ENCODE data around the gene CDC42BPB.

DNA sequence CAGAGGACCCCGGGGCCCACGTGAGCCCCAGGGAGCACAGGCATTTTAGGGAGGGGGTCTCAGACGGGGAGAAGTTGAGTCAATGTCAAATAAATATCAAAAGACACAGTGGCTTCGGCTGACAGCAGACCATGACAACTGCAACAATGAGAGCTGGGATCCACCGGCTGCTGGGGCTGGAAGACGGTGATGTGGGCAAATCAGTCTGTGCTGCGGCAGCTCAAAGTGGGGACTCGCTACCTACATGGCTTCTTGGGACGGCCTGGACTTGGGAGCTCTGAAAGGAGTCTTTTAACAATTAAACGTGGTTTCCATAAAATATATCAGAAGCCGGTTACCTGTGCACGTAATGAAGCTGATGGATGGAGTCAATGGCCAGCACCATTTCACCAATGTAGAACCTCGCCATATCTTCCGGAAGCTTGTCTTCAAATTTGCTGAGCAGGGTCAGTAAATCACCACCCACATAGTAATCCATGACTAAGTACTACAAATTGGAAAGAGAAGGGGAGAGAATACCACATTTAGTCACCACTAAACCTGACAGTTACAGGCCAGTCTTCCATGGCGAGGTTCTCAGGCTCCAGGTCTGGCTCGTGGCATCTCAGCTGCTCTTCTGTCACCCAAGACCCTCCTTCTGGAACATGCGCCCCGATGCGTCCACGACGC lies 58.0 kb downstream of the CDC42BPB start:
- TF ChIP-seq, protein P1, sequence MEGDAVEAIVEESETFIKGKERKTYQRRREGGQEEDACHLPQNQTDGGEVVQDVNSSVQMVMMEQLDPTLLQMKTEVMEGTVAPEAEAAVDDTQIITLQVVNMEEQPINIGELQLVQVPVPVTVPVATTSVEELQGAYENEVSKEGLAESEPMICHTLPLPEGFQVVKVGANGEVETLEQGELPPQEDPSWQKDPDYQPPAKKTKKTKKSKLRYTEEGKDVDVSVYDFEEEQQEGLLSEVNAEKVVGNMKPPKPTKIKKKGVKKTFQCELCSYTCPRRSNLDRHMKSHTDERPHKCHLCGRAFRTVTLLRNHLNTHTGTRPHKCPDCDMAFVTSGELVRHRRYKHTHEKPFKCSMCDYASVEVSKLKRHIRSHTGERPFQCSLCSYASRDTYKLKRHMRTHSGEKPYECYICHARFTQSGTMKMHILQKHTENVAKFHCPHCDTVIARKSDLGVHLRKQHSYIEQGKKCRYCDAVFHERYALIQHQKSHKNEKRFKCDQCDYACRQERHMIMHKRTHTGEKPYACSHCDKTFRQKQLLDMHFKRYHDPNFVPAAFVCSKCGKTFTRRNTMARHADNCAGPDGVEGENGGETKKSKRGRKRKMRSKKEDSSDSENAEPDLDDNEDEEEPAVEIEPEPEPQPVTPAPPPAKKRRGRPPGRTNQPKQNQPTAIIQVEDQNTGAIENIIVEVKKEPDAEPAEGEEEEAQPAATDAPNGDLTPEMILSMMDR (IDR thresholded peaks at IDR 0.05): no peak
- no peak for TF ChIP-seq EZH2 (IDR thresholded peaks at IDR 0.05)

All from neural progenitor cell (in vitro differentiated cells).